ENCODE data around the gene NUMB. TPM values are rescaled to one million over a fixed set of nuclear protein-coding genes. Genes with fewer than 3 reads are reported as not detected.
A peak's percentile ranks its signal among the peaks of the same experiment; 100 is the strongest.

Gene NUMB
- total and polyA plus RNA-seq, 2 of the 4 experiments (the other 2 are of a cell fraction), result 45.9 to 114 TPM

DNA sequence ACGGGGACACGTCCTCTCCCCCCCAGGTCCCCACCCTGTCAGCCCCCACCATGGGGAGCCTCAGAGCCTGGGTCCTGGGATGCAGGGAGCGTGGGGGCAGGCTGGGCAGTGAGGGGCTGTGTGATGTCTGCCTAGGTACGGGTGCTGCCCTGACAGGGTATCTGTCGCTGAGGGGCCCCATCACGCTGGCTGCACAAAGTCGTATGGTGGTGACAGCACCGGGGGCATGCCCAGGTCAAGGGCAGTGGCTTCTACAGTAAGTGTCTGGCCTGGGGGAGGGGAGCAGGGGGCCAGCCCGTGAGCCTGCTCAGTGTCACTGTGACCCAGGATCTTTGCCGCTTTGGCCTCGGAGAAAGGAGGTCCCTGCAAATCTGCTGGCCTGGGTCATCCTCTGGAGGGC is 197.8 kb downstream of the NUMB start:
- H3K18ac ChIP-seq (ENCODE audit: low read depth, low read length), result no peak overlapping the region
- no peak overlapping the region for H3K27ac ChIP-seq (ENCODE audit: insufficient read depth, low read length)
- H3K9ac ChIP-seq (ENCODE audit: low read depth, low read length), result no peak overlapping the region
- ATAC-seq (ENCODE audit: low read depth) (no peak), DNase-seq (no peak)
- no peaks in the 10 kb centered on the region for H3K9me3 ChIP-seq (ENCODE audit: control insufficient read depth, insufficient read depth, low read length)
- no peak overlapping the region for H4K5ac ChIP-seq (ENCODE audit: low read depth, low read length)
- no peak overlapping the region for H2AFZ ChIP-seq (replicated peaks; ENCODE audit: low read length, poor library complexity)
- intact Hi-C loops (cut with micrococcal nuclease), result no loop called here
- H3K4me3 ChIP-seq (ENCODE audit: insufficient read depth, low read depth, low read length), result no peak overlapping the region
- no peak overlapping the region for H2BK20ac ChIP-seq (ENCODE audit: low read depth, low read length)
- no peaks in the 10 kb centered on the region; the same call in 1 of the 2 replicates for H3K27me3 ChIP-seq (ENCODE audit: control insufficient read depth, insufficient read depth, low read length)
- in situ Hi-C loops (cut with MboI; ENCODE audit: low sequenced_read_pairs), result no loop called here
- H2AK9ac ChIP-seq (replicated peaks; ENCODE audit: low read depth, low read length, poor library complexity), result peak overlapping the region; percentile 42
- H3K14ac ChIP-seq (replicated peaks; ENCODE audit: low read depth, low read length), result no peak overlapping the region
- no peak overlapping the region for H4K91ac ChIP-seq (ENCODE audit: insufficient read depth, low read depth, low read length)
- H3K36me3 ChIP-seq (ENCODE audit: control insufficient read depth, insufficient read depth, low read length), result no peaks in the 10 kb centered on the region
- H3K79me1 ChIP-seq (ENCODE audit: low read depth in 1 of 2, low read length in 2 of 2), result no peaks in the 10 kb centered on the region
- H3K56ac ChIP-seq (ENCODE audit: extremely low read depth, insufficient read depth, low read length), result no peak overlapping the region
- no TSS peak for BruUV-seq (replicated peaks)
- H3K4me1 ChIP-seq (ENCODE audit: control insufficient read depth, insufficient read depth, low read length), result no peaks in the 10 kb centered on the region
- TF ChIP-seq SMC3 (IDR thresholded peaks at IDR 0.05; ENCODE audit: low read depth, low read length) (no peak), BHLHE40 (IDR thresholded peaks at IDR 0.05; ENCODE audit: low read depth, low read length) (no peak), RCOR1 (IDR thresholded peaks at IDR 0.05; ENCODE audit: insufficient replicate concordance, low read length) (no peak), CEBPB (IDR thresholded peaks at IDR 0.05; ENCODE audit: low read depth, low read length) (no peak), MXI1 (IDR thresholded peaks at IDR 0.05; ENCODE audit: borderline replicate concordance, low read depth, low read length) (no peak), FOS (IDR thresholded peaks at IDR 0.05; ENCODE audit: low read depth, low read length) (no peak)
- H4K20me1 ChIP-seq (ENCODE audit: insufficient read depth, low read length), result no peaks in the 10 kb centered on the region; the same call in 1 of the 2 replicates
- no peak overlapping the region for H3K4ac ChIP-seq (ENCODE audit: low read depth, low read length)
- POLR2A ChIA-PET (ENCODE audit: unreplicated experiment), result no interaction called here
- H2BK15ac ChIP-seq (ENCODE audit: low read depth, low read length), result no peak overlapping the region
- CTCF ChIA-PET, result no interaction called here
- no peak overlapping the region for H2BK5ac ChIP-seq (ENCODE audit: low read depth, low read length, poor library complexity, severe bottlenecking)
- H3K23ac ChIP-seq (ENCODE audit: low read depth, low read length), result no peak overlapping the region
- H3K4me2 ChIP-seq (ENCODE audit: low read depth, low read length), result no peak overlapping the region
- H2BK120ac ChIP-seq (ENCODE audit: low read depth, low read length), result no peak overlapping the region
- H4K8ac ChIP-seq (ENCODE audit: low read depth in 2 of 2, low read length in 2 of 2), result no peak overlapping the region
- dilution Hi-C loops (cut with HindIII; ENCODE audit: low sequenced_read_pairs, unreplicated experiment), result no loop called here
- H3K9me1 ChIP-seq (ENCODE audit: insufficient read depth, low read length), result no peaks in the 10 kb centered on the region
- H2AK5ac ChIP-seq (ENCODE audit: low read depth, low read length), result no peak overlapping the region
- no CpG with 5 or more reads among the region's 11 CpGs for WGBS, 2 experiments (ENCODE audit: extremely low coverage in 2 of 2, insufficient read length in 1 of 2)

Measured in IMR-90 (cell line).